H1 (cell line): Measurements from ENCODE around the gene TRIM40. TPM values are rescaled to one million over a fixed set of nuclear protein-coding genes. Genes with fewer than 3 reads are reported as not detected.

Experiments
- CTCF ChIA-PET: fragments of 300-600 bp; sonication (Branson Sonifier 250); formaldehyde crosslinking; loops from one replicate; lab custom pipeline; 2021; ENCODE audit not compliant: partially characterized antibody; lab: Charles Lee
- POLR2A ChIA-PET: fragments of 300-600 bp; sonication (Branson Sonifier 250); formaldehyde crosslinking; loops from one replicate; lab custom pipeline; 2021; ENCODE audit warnings: inconsistent platforms; ENCODE audit not compliant: partially characterized antibody; lab: Charles Lee
- DNase-seq, 2 experiments: peaks; one replicate each; pipeline versions ENCODE4 v3.0.0 to v3.0.0-alpha.2; 2010 to 2022; ENCODE audit warnings: low spot score in 2 of 2, low read depth in 1 of 2, mixed read lengths in 1 of 2
- FAIRE-seq: peaks from 2 replicates; lab custom pipeline; 2011; peaks lifted over from hg19 to GRCh38; lab: Jason Lieb, UNC
- H2AFZ ChIP-seq: 2 replicates; pipeline ENCODE4 v1.8.1; 2012; ENCODE audit warnings: low read length, inconsistent platforms
- H2AK5ac ChIP-seq: 2 replicates; pipeline ENCODE4 v1.6.1; 2013; ENCODE audit warnings: low read depth, low read length
- H2BK120ac ChIP-seq: replicated peaks from 2 replicates; pipeline ENCODE3; 2013; ENCODE audit warnings: low read depth, low read length, inconsistent platforms
- H2BK12ac ChIP-seq: 2 replicates; pipeline ENCODE4 v1.6.1; 2013; ENCODE audit warnings: low read depth, low read length
- H2BK15ac ChIP-seq: 2 replicates; pipeline ENCODE4 v1.6.1; 2013; ENCODE audit warnings: low read length
- H2BK20ac ChIP-seq: 2 replicates; pipeline ENCODE4 v1.6.1; 2013; ENCODE audit warnings: low read length
- H2BK5ac ChIP-seq: 2 replicates; pipeline ENCODE4 v1.6.1; 2013; ENCODE audit warnings: low read depth, low read length
- H3K14ac ChIP-seq: 2 replicates; pipeline ENCODE4 v1.6.1; 2013; ENCODE audit warnings: inconsistent platforms; ENCODE audit not compliant: insufficient read length
- H3K18ac ChIP-seq: 2 replicates; pipeline ENCODE4 v1.6.1; 2013; ENCODE audit warnings: low read length; ENCODE audit errors: extremely low read depth
- H3K23ac ChIP-seq: 2 replicates; pipeline ENCODE4 v1.6.1; 2013; ENCODE audit warnings: inconsistent platforms; ENCODE audit not compliant: insufficient read length
- H3K23me2 ChIP-seq: 2 replicates; pipeline ENCODE4 v1.6.1; 2013; ENCODE audit warnings: low read depth, low read length
- H3K27ac ChIP-seq: 2 replicates; pipeline ENCODE4 v1.6.1; 2011; ENCODE audit warnings: low read depth, low read length, inconsistent platforms
- H3K27me3 ChIP-seq, 4 experiments: replicated peaks in 1 of 4; 1 replicate in 1 of 4; 2 replicates in 3 of 4; pipeline versions ENCODE4 v1.6.1 to v1.8.1; 2011 to 2013; ENCODE audit warnings: low read length in 3 of 4, mild to moderate bottlenecking in 3 of 4, inconsistent platforms in 2 of 4, mixed read lengths in 2 of 4, moderate library complexity in 1 of 4; ENCODE audit not compliant: control insufficient read depth in 3 of 4, insufficient read depth in 3 of 4; ENCODE audit errors: extremely low read depth in 1 of 4
- H3K36me3 ChIP-seq, 4 experiments: 2 replicates each; pipeline versions ENCODE4 v1.6.1 to v1.8.1; 2011 to 2013; ENCODE audit warnings: mild to moderate bottlenecking in 4 of 4, low read length in 3 of 4, moderate library complexity in 2 of 4, control low read depth in 1 of 4, inconsistent platforms in 1 of 4; ENCODE audit not compliant: insufficient read depth in 4 of 4, control insufficient read depth in 2 of 4
- H3K4ac ChIP-seq: replicated peaks from 2 replicates; pipeline ENCODE3; 2013; ENCODE audit warnings: low read length, low read depth, mixed read lengths, inconsistent platforms; ENCODE audit not compliant: insufficient read length
- H3K4me1 ChIP-seq, 4 experiments: replicated peaks in 1 of 4; 1 replicate in 1 of 4; 2 replicates in 3 of 4; pipeline versions ENCODE4 v1.6.1 to v1.8.1; 2011 to 2013; ENCODE audit warnings: low read length in 3 of 4, inconsistent platforms in 2 of 4, mixed read lengths in 1 of 4; ENCODE audit not compliant: insufficient read depth in 4 of 4, control insufficient read depth in 3 of 4
- H3K4me2 ChIP-seq, 2 experiments: 2 replicates each; pipeline versions ENCODE4 v1.6.1 to v1.8.1; 2011 to 2013; ENCODE audit warnings: low read depth in 2 of 2, low read length in 2 of 2, control low read depth in 1 of 2, inconsistent platforms in 1 of 2, mild to moderate bottlenecking in 1 of 2; ENCODE audit not compliant: insufficient read depth in 1 of 2
- H3K4me3 ChIP-seq, 4 experiments: fragments of 200-600, 300-600 bp in 1 of 4; sonication (generic), shearing (Covaris generic), sonication (Bioruptor Twin) in 1 of 4; 2 replicates each; pipeline versions ENCODE4 v1.5.1 to v1.8.1; 2011 to 2016; ENCODE audit warnings: low read length in 4 of 4, low read depth in 3 of 4, control low read depth in 2 of 4, inconsistent platforms in 2 of 4, mild to moderate bottlenecking in 2 of 4, mixed read lengths in 1 of 4, moderate library complexity in 1 of 4; ENCODE audit not compliant: insufficient read depth in 2 of 4; ENCODE audit errors: extremely low read depth in 1 of 4
- H3K56ac ChIP-seq: replicated peaks from 2 replicates; pipeline ENCODE3; 2013; ENCODE audit warnings: low read depth, mild to moderate bottlenecking, mixed read lengths, low read length, inconsistent platforms; ENCODE audit not compliant: insufficient read length
- H3K79me1 ChIP-seq: 2 replicates; pipeline ENCODE4 v1.6.1; 2013; ENCODE audit warnings: low read depth, low read length, control low read depth
- H3K79me2 ChIP-seq, 2 experiments: 2 replicates each; pipeline versions ENCODE4 v1.6.1 to v1.8.1; 2012 to 2013; ENCODE audit warnings: low read length in 2 of 2, mild to moderate bottlenecking in 2 of 2, inconsistent platforms in 1 of 2; ENCODE audit not compliant: insufficient read depth in 2 of 2, control insufficient read depth in 1 of 2
- H3K9ac ChIP-seq, 4 experiments: replicated peaks in 1 of 4; 1 replicate in 1 of 4; 2 replicates in 3 of 4; pipeline versions ENCODE4 v1.6.1 to v1.8.1; 2011 to 2013; ENCODE audit warnings: low read depth in 3 of 4, low read length in 3 of 4, control low read depth in 2 of 4, mild to moderate bottlenecking in 2 of 4, moderate library complexity in 2 of 4, inconsistent platforms in 1 of 4; ENCODE audit errors: extremely low read depth in 1 of 4
- H3K9me3 ChIP-seq, 2 experiments: 2 replicates each; pipeline versions ENCODE4 v1.6.1 to v1.8.1; 2012 to 2013; ENCODE audit warnings: mild to moderate bottlenecking in 2 of 2, moderate library complexity in 2 of 2, control low read depth in 1 of 2, inconsistent platforms in 1 of 2, low read depth in 1 of 2, low read length in 1 of 2, mixed read lengths in 1 of 2; ENCODE audit not compliant: insufficient read depth in 2 of 2
- H4K20me1 ChIP-seq, 2 experiments: replicated peaks in 1 of 2; 2 replicates each; pipeline versions ENCODE3 to v1.8.1; 2011 to 2013; ENCODE audit warnings: inconsistent platforms in 2 of 2, low read length in 2 of 2, mild to moderate bottlenecking in 1 of 2; ENCODE audit not compliant: insufficient read depth in 2 of 2, control insufficient read depth in 1 of 2
- H4K5ac ChIP-seq: 2 replicates; pipeline ENCODE4 v1.6.1; 2013; ENCODE audit warnings: low read length, low read depth, mixed read lengths, inconsistent platforms; ENCODE audit not compliant: insufficient read length
- H4K8ac ChIP-seq: 2 replicates; pipeline ENCODE4 v1.8.0; 2013; ENCODE audit warnings: mild to moderate bottlenecking, moderate library complexity, low read length, inconsistent platforms; ENCODE audit not compliant: insufficient read depth; ENCODE audit errors: extremely low read depth
- H4K91ac ChIP-seq: replicated peaks from 2 replicates; pipeline ENCODE3; 2013; ENCODE audit warnings: low read length, mixed read lengths, inconsistent platforms; ENCODE audit not compliant: insufficient read length
- CEBPB ChIP-seq: IDR thresholded peaks from 2 replicates; pipeline ENCODE4 v1.6.1; 2012; ENCODE audit warnings: low read depth, low read length
- EGR1 ChIP-seq: IDR thresholded peaks from 2 replicates; pipeline ENCODE4 v1.6.1; 2011; ENCODE audit warnings: low read depth, low read length, borderline replicate concordance
- SUZ12 ChIP-seq: fragments of 200-600 bp; sonication (generic); IDR thresholded peaks from 2 replicates; pipeline ENCODE4 v1.6.1; 2012; ENCODE audit warnings: mild to moderate bottlenecking, inconsistent platforms, low read length, moderate library complexity, mixed read lengths
- WGBS, 2 experiments: shearing (Covaris generic) in 1 of 2; methylation state at CpG; one replicate each; pipeline versions ENCODE4 v1.1.6 to v1.1.7; 2013 to 2015; ENCODE audit warnings: low lambda C conversion rate in 2 of 2, mixed read lengths in 2 of 2, inconsistent platforms in 1 of 2, low coverage in 1 of 2, missing lambda C conversion rate in 1 of 2; ENCODE audit not compliant: insufficient replicate concordance in 2 of 2, insufficient coverage in 1 of 2, insufficient read length in 1 of 2; ENCODE audit errors: extremely low coverage in 1 of 2, missing lambda C conversion rate in 1 of 2; 5-methylcytosine and 5-hydroxymethylcytosine counted together
- polyA plus RNA-seq, 7 experiments: library from polyadenylated mRNA; depleted of rRNA in 3 of 7; stranded (reverse) in 5 of 7; unstranded in 2 of 7; fragments of >200 nt in 5 of 7; fragments of 200-250 nt in 2 of 7; gene quantifications; 1 replicate in 5 of 7; 2 replicates in 1 of 7; 4 replicates in 1 of 7; pipeline versions ENCODE4 v1.2.1 to v1.2.3, GENCODE V29; 2011 to 2013; ENCODE audit warnings: missing spikeins in 2 of 7, mixed read lengths in 2 of 7
- total RNA-seq: library from RNA; stranded (reverse); fragmentation: NEBNext Ultra II Directional; extraction: Animal tissue kit (Norgen Biotek cat#: 25700); gene quantifications from 2 replicates; pipeline ENCODE4 v1.2.1, GENCODE V29; 2021

The TRIM40 gene
- total and polyA plus RNA-seq, 2 of the 8 experiments (the other 6 are each of a cell fraction or from before 2014, with no cell fraction given) = not detected

GRCh38 chr6:30168741-30169140 lies 32.8 kb downstream of the TRIM40 start:
- Histone ChIP-seq H2BK15ac (no peak overlapping the region), H3K36me3 (no peaks in the 10 kb centered on the region), H4K5ac (no peak overlapping the region), H3K23me2 (peaks cover 4% of the 10 kb centered on the region; the same call in 1 of the 2 replicates), H3K79me1 (no peaks in the 10 kb centered on the region), H3K27ac (no peak overlapping the region), H2BK12ac (no peak overlapping the region), H4K91ac (no peak overlapping the region), H4K8ac (no peak overlapping the region), H3K18ac (no peak overlapping the region), H3K9me3 (no peaks in the 10 kb centered on the region), H3K4me1 (peaks cover 0 to 4% (median 3%) of the 10 kb centered on the region in 4 experiments; a peak in 4 of 7 replicates), H3K4me3 (no peak overlapping the region), H3K4ac (no peak overlapping the region), H3K9ac (no peak overlapping the region), H3K79me2 (no peaks in the 10 kb centered on the region), H2BK120ac (no peak overlapping the region), H3K4me2 (no peak overlapping the region), H2AFZ (no peak overlapping the region), H2BK5ac (no peak overlapping the region), H4K20me1 (no peaks in the 10 kb centered on the region), H2AK5ac (no peak overlapping the region), H2BK20ac (no peak overlapping the region), H3K14ac (no peak overlapping the region), H3K23ac (no peak overlapping the region), H3K56ac (no peak overlapping the region), H3K27me3 (peaks cover 7 to 32% (median 26%) of the 10 kb centered on the region in 4 experiments)
- FAIRE-seq (no peak), DNase-seq (no peak)
- 71% methylated on average over 1 of the region's 1 CpG; no CpG with 5 or more reads in 1 of the 2 experiments for WGBS, 2 experiments
- ChIA-PET CTCF (interaction anchor here (0.9 to 3.2 kb wide), 4 partner anchors 14 to 92 kb away, joined by 3 to 29 read pairs (median 8); no protein-coding TSS in a partner anchor), POLR2A (no interaction called here)
- TF ChIP-seq EGR1 (no peak), CEBPB (no peak), SUZ12 (no peak)
